Right renal pelvis (tissue), 4 donors: ENCODE results near the gene RPTOR. TPM values are rescaled to one million over a fixed set of nuclear protein-coding genes. Genes with fewer than 3 reads are reported as not detected.

ENCODE experiments used
- DNase-seq, 4 donors: peaks; one replicate each; pipeline ENCODE4 v3.0.0-alpha.2; 2013; ENCODE audit warnings: low read depth in 4 of 4, low spot score in 3 of 4, missing footprints in 1 of 4
- polyA plus RNA-seq, 4 donors: library from polyadenylated mRNA; unstranded; fragments of 120-200 nt; gene quantifications; one replicate each; pipeline ENCODE4 v1.2.1, GENCODE V29; 2013; ENCODE audit not compliant: insufficient read length in 4 of 4

Gene RPTOR
- polyA plus RNA-seq, 4 donors = 17.1 to 21.9 (median 19.5) TPM

GRCh38 chr17:80959330-80960036 is 414.8 kb downstream of the RPTOR start:
- DNase-seq = peak in 2 of 4 donors; percentile 53 to 63

- DNase-seq = no peak
Observed at GRCh38 chr17:80960037-80960796, 415.6 kb downstream of the RPTOR start.

- DNase-seq = no peak
Observed at GRCh38 chr17:80960797-80961452, 416.3 kb downstream of the RPTOR start.

- no peak for DNase-seq
Observed at GRCh38 chr17:80961541-80962330, 417.1 kb downstream of the RPTOR start.

- DNase-seq = no peak
Observed at GRCh38 chr17:80962356-80963329, 418.0 kb downstream of the RPTOR start.

- DNase-seq = no peak
Observed at GRCh38 chr17:80963812-80964543, 419.3 kb downstream of the RPTOR start.

GRCh38 chr17:80964544-80964856 is 419.9 kb downstream of the RPTOR start:
- no peak for DNase-seq

GRCh38 chr17:80964859-80965580 is 420.4 kb downstream of the RPTOR start:
- DNase-seq = no peak

- no peak for DNase-seq
Observed at GRCh38 chr17:80965606-80966005, 421.0 kb downstream of the RPTOR start.

GRCh38 chr17:80967404-80967872 is 422.8 kb downstream of the RPTOR start:
- no peak for DNase-seq

- DNase-seq = no peak
Observed at GRCh38 chr17:80968602-80969029, 424.0 kb downstream of the RPTOR start.

GRCh38 chr17:80969030-80969673 is 424.5 kb downstream of the RPTOR start:
- no peak for DNase-seq

GRCh38 chr17:80969674-80970043 is 425.0 kb downstream of the RPTOR start:
- no peak for DNase-seq

- no peak for DNase-seq
Observed at GRCh38 chr17:80970044-80970761, 425.6 kb downstream of the RPTOR start.

- no peak for DNase-seq
Observed at GRCh38 chr17:80970762-80971703, 426.4 kb downstream of the RPTOR start.

- no peak for DNase-seq
Observed at GRCh38 chr17:80971704-80972304, 427.2 kb downstream of the RPTOR start.
